SK-N-SH (cell line): ENCODE results near the gene ITGB6. TPM values are rescaled to one million over a fixed set of nuclear protein-coding genes. Genes with fewer than 3 reads are reported as not detected.

Experiments
- CTCF ChIA-PET: fragments of 300-600, 350-600 bp; formaldehyde crosslinking; extraction: SDS; loops from one replicate; lab custom pipeline; 2021; lab: Yijun Ruan, JAX
- POLR2A ChIA-PET: fragments of 350-600 bp; sonication (Branson Sonifier 250); formaldehyde crosslinking; extraction: SDS; loops from one replicate; lab custom pipeline; 2020; ENCODE audit warnings: antibody characterized with exemption, inconsistent platforms; lab: Yijun Ruan, JAX
- DNase-seq: peaks from one replicate; pipeline ENCODE4 v3.0.0; 2012
- H2AFZ ChIP-seq: fragments of 200-600 bp; sonication (generic); 2 replicates; pipeline ENCODE4 v1.8.1; 2016; ENCODE audit warnings: antibody characterized with exemption, mild to moderate bottlenecking, low read depth
- H3F3A ChIP-seq: fragments of 200-600 bp; sonication (generic); replicated peaks from 2 replicates; pipeline ENCODE3; 2016; ENCODE audit warnings: antibody characterized with exemption, mild to moderate bottlenecking; ENCODE audit not compliant: insufficient read depth
- H3K27ac ChIP-seq, 2 experiments: fragments of 200-500 bp in 1 of 2; fragments of 200-600 bp in 1 of 2; sonication (Bioruptor generic) in 1 of 2; sonication (generic), shearing (Covaris generic) in 1 of 2; 2 replicates each; pipeline versions ENCODE4 v1.5.1 to v1.6.1; 2014 to 2016; ENCODE audit warnings: low read depth in 2 of 2, inconsistent platforms in 1 of 2, low read length in 1 of 2, mild to moderate bottlenecking in 1 of 2, mixed read lengths in 1 of 2
- H3K27me3 ChIP-seq: fragments of 200-600 bp; sonication (generic), shearing (Covaris generic); 2 replicates; pipeline ENCODE4 v1.6.1; 2016; ENCODE audit warnings: mixed run types; ENCODE audit not compliant: insufficient read depth
- H3K36me3 ChIP-seq, 2 experiments: fragments of 200-500 bp in 1 of 2; fragments of 200-600 bp in 1 of 2; sonication (Bioruptor generic) in 1 of 2; sonication (generic) in 1 of 2; replicated peaks in 1 of 2; 2 replicates each; pipeline versions ENCODE3 to v1.5.1; 2014 to 2016; ENCODE audit warnings: low read length in 1 of 2, mild to moderate bottlenecking in 1 of 2; ENCODE audit not compliant: insufficient read depth in 2 of 2, control insufficient read depth in 1 of 2
- H3K4me1 ChIP-seq, 2 experiments: fragments of 200-500 bp in 1 of 2; fragments of 200-600 bp in 1 of 2; sonication (Bioruptor generic) in 1 of 2; sonication (generic), shearing (Covaris generic) in 1 of 2; 2 replicates each; pipeline versions ENCODE4 v1.5.1 to v1.6.1; 2014 to 2016; ENCODE audit warnings: low read depth in 1 of 2, low read length in 1 of 2, mixed run types in 1 of 2; ENCODE audit not compliant: insufficient read depth in 2 of 2, control insufficient read depth in 1 of 2
- H3K4me2 ChIP-seq: fragments of 200-600 bp; sonication (generic), shearing (Covaris generic); 2 replicates; pipeline ENCODE4 v1.6.1; 2017; ENCODE audit warnings: mixed run types
- H3K4me3 ChIP-seq, 2 experiments: fragments of 200-500 bp in 1 of 2; fragments of 200-600 bp in 1 of 2; sonication (Bioruptor generic) in 1 of 2; sonication (generic), shearing (Covaris generic) in 1 of 2; 2 replicates each; pipeline versions ENCODE4 v1.5.1 to v1.8.1; 2014 to 2016; ENCODE audit warnings: low read depth in 2 of 2, inconsistent platforms in 1 of 2, low read length in 1 of 2, mild to moderate bottlenecking in 1 of 2, mixed read lengths in 1 of 2, moderate library complexity in 1 of 2
- H3K79me2 ChIP-seq: fragments of 200-600 bp; sonication (generic); 2 replicates; pipeline ENCODE4 v1.8.1; 2017; ENCODE audit warnings: mild to moderate bottlenecking; ENCODE audit not compliant: insufficient read depth
- H3K9ac ChIP-seq: fragments of 200-600 bp; sonication (generic); 2 replicates; pipeline ENCODE4 v1.6.1; 2017; ENCODE audit warnings: mixed run types
- H3K9me2 ChIP-seq: fragments of 200-600 bp; sonication (generic); 2 replicates; pipeline ENCODE4 v1.6.1; 2017; ENCODE audit warnings: mixed run types
- H3K9me3 ChIP-seq: fragments of 200-600 bp; sonication (generic); 2 replicates; pipeline ENCODE4 v1.6.1; 2017; ENCODE audit warnings: mixed run types, mild to moderate bottlenecking, moderate library complexity
- H4K20me1 ChIP-seq: fragments of 200-600 bp; sonication (generic); 2 replicates; pipeline ENCODE4 v1.6.1; 2017; ENCODE audit warnings: mild to moderate bottlenecking, mixed run types; ENCODE audit not compliant: insufficient read depth
- CTCF ChIP-seq: fragments of 200-600 bp; sonication (generic); IDR thresholded peaks from 2 replicates; pipeline ENCODE4 v1.6.1; 2017; ENCODE audit warnings: antibody characterized with exemption, mild to moderate bottlenecking, moderate library complexity
- EZH2phosphoT487 ChIP-seq: fragments of 200-600 bp; sonication (generic); IDR thresholded peaks from 2 replicates; pipeline ENCODE4 v1.6.1; 2017; ENCODE audit warnings: low read depth, mixed run types, mild to moderate bottlenecking, antibody characterized with exemption, moderate library complexity, borderline replicate concordance
- FOXM1 ChIP-seq: IDR thresholded peaks from 2 replicates; pipeline ENCODE4 v1.4.0; 2012; ENCODE audit warnings: low read depth, mild to moderate bottlenecking
- GABPA ChIP-seq: IDR thresholded peaks from 2 replicates; pipeline ENCODE4 v1.4.0; 2012; ENCODE audit warnings: low read depth, mild to moderate bottlenecking
- GATA2 ChIP-seq: sonication (generic); formaldehyde crosslinking; IDR thresholded peaks from 2 replicates; pipeline ENCODE4 v1.5.0; 2020; ENCODE audit warnings: mild to moderate bottlenecking, missing genetic modification reagents
- IRF3 ChIP-seq: fragments of 150-350 bp; IDR thresholded peaks from 2 replicates; pipeline ENCODE4 v1.6.1; 2016; ENCODE audit warnings: mild to moderate bottlenecking, low read depth, low read length
- JUND ChIP-seq: IDR thresholded peaks from 2 replicates; pipeline ENCODE4 v1.4.0; 2012
- MAX ChIP-seq: IDR thresholded peaks from 2 replicates; pipeline ENCODE4 v1.4.0; 2012; ENCODE audit warnings: low read depth
- MEF2A ChIP-seq: IDR thresholded peaks from 2 replicates; pipeline ENCODE4 v1.4.0; 2012; ENCODE audit warnings: low read depth, borderline replicate concordance
- MXI1 ChIP-seq: IDR thresholded peaks from 2 replicates; pipeline ENCODE4 v1.6.1; 2012; ENCODE audit warnings: mild to moderate bottlenecking, low read depth, low read length, improper control_type of control experiment
- NRF1 ChIP-seq: IDR thresholded peaks from 2 replicates; pipeline ENCODE4 v1.6.1; 2012; ENCODE audit warnings: low read depth, mild to moderate bottlenecking, low read length
- PBX3 ChIP-seq: IDR thresholded peaks from 2 replicates; pipeline ENCODE4; 2012
- SIN3A ChIP-seq: IDR thresholded peaks from 2 replicates; pipeline ENCODE4 v1.6.1; 2012; ENCODE audit warnings: low read depth, mild to moderate bottlenecking, low read length, moderate library complexity, borderline replicate concordance
- SMC3 ChIP-seq: IDR thresholded peaks from 2 replicates; pipeline ENCODE4 v1.6.1; 2012; ENCODE audit warnings: low read depth, low read length, improper control_type of control experiment
- TAF1 ChIP-seq: IDR thresholded peaks from 2 replicates; pipeline ENCODE4 v1.6.1; 2012; ENCODE audit warnings: low read depth, mild to moderate bottlenecking, low read length, moderate library complexity, borderline replicate concordance
- TCF12 ChIP-seq: IDR thresholded peaks from 2 replicates; pipeline ENCODE4 v1.4.0; 2012
- TEAD4 ChIP-seq: IDR thresholded peaks from 2 replicates; pipeline ENCODE4 v1.4.0; 2012; ENCODE audit warnings: mild to moderate bottlenecking, borderline replicate concordance; ENCODE audit not compliant: insufficient read depth
- USF2 ChIP-seq: fragments of 150-350 bp; IDR thresholded peaks from 2 replicates; pipeline ENCODE4 v1.6.1; 2017; ENCODE audit warnings: antibody characterized with exemption, low read length, low read depth, borderline replicate concordance
- ZBTB33 ChIP-seq: IDR thresholded peaks from 2 replicates; pipeline ENCODE4 v1.4.0; 2012; ENCODE audit warnings: low read depth, borderline replicate concordance
- WGBS: methylation state at CpG from one replicate; pipeline ENCODE4 v1.1.6; 2017; ENCODE audit warnings: low lambda C conversion rate; 5-methylcytosine and 5-hydroxymethylcytosine counted together
- polyA plus RNA-seq, 3 experiments: library from polyadenylated mRNA; depleted of rRNA; stranded (reverse); fragments of >200 nt; gene quantifications; 2 replicates each; pipeline ENCODE4 v1.2.3, GENCODE V29; 2012
- TF ChIP-seq, protein P1 (sequence below): IDR thresholded peaks from 2 replicates; pipeline ENCODE4 v1.4.0; 2012; ENCODE audit warnings: low read depth, borderline replicate concordance

ITGB6 gene
- polyA plus RNA-seq, 1 of the 3 experiments (the other 2 are of a cell fraction), result 0.10 TPM

GRCh38 chr2:160111951-160112798 is 87.9 kb downstream of the ITGB6 start:
- ChIA-PET CTCF (interaction anchor here (1.0 to 1.1 kb wide), 2 partner anchors 98 to 952 kb away, joined by 3 to 5 read pairs; no protein-coding TSS in a partner anchor), POLR2A (no interaction called here)
- Histone ChIP-seq H3K79me2 (no peaks in the 10 kb centered on the region), H3K4me2 (no peak overlapping the region), H3F3A (no peaks in the 10 kb centered on the region), H3K9me3 (no peaks in the 10 kb centered on the region), H3K9me2 (no peaks in the 10 kb centered on the region), H4K20me1 (no peaks in the 10 kb centered on the region), H3K4me3 (no peak overlapping the region), H3K9ac (no peak overlapping the region), H3K27ac (no peak overlapping the region), H3K27me3 (no peaks in the 10 kb centered on the region), H3K4me1 (peaks cover 5 to 7% of the 10 kb centered on the region in 2 experiments; a peak in 2 of 4 replicates), H2AFZ (no peak overlapping the region; the same call in 1 of the 2 replicates), H3K36me3 (no peaks in the 10 kb centered on the region)
- WGBS, result 94% methylated on average over 8 of the region's 8 CpGs
- no peak for TF ChIP-seq CTCF
- TF ChIP-seq EZH2phosphoT487, result no peak
- TF ChIP-seq MXI1, result no peak
- no peak for TF ChIP-seq USF2
- TF ChIP-seq SIN3A, result no peak
- no peak for TF ChIP-seq GABPA
- no peak for TF ChIP-seq SMC3
- no peak for TF ChIP-seq PBX3
- no peak for TF ChIP-seq MAX
- no peak for TF ChIP-seq GATA2 (CRISPR knock-in tag)
- TF ChIP-seq ZBTB33, result no peak
- no peak for TF ChIP-seq TAF1
- TF ChIP-seq, protein P1, sequence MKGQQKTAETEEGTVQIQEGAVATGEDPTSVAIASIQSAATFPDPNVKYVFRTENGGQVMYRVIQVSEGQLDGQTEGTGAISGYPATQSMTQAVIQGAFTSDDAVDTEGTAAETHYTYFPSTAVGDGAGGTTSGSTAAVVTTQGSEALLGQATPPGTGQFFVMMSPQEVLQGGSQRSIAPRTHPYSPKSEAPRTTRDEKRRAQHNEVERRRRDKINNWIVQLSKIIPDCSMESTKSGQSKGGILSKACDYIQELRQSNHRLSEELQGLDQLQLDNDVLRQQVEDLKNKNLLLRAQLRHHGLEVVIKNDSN, result no peak
- no peak for TF ChIP-seq TCF12
- no peak for TF ChIP-seq FOXM1
- no peak for TF ChIP-seq NRF1
- no peak for TF ChIP-seq IRF3
- TF ChIP-seq TEAD4, result no peak
- no peak for TF ChIP-seq JUND
- no peak for TF ChIP-seq MEF2A
- no peak for DNase-seq
